HS-27A (cell line): ENCODE data around the gene SERTAD1.

ENCODE experiments used
- DNase-seq: peaks from one replicate; pipeline ENCODE4 v3.0.0-alpha.2; 2012; ENCODE audit warnings: low read depth, missing footprints

The SERTAD1 gene

DNA sequence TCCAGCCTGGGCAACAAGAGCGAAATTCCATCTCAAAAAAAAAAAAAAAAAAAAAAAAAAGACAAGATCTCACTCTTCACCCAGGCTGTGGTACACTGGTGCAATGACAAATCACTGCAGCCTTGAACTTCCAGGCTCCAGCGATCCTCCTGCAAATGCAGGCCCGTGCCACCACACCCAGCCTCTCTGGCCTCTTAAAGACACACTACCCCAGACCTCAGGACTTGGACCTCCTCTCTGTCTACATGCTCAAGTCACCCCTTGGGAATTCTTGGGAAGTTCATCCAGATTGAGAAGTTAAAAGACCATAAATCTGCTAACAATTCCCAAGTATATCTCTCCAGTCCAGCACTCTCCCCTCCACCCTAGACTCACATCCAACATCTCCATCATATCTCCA is 25.2 kb downstream of the SERTAD1 start:
- DNase-seq, result no peak

DNA sequence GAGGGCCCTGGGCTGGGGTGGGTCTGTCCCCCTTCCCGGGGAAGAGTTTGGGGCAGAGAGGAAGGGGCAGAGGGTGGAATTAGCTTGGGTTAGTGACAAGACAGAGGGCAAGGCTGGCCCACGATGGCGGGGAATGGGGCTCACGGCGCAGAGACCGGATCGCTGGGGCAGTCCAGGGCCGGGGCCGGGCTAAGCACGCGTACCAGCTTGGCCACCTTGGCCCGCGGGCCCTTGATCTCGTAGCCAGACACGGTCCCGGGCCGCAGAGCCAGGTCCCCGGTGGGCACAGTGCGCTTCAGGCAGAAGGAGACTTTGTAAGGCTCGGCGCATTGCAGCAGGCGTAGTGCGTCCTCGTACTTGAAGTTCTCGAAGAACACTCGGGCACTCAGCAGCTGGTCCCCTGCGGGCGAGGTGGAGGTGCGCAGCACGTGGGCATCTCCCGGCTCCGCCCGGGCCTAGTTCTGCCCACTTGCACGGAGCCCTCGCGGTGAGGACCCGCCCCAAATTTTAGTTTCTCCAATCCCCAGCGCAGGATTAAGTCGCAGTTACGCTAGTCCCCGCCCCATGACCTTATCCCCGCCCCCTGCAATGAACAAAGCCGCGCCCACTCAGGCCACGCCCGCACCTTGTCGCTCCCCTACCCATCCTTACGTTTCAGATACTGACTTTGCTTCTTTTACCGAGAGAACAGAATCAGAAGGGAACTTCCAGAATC is 27.2 kb downstream of the SERTAD1 start:
- no peak for DNase-seq

DNA sequence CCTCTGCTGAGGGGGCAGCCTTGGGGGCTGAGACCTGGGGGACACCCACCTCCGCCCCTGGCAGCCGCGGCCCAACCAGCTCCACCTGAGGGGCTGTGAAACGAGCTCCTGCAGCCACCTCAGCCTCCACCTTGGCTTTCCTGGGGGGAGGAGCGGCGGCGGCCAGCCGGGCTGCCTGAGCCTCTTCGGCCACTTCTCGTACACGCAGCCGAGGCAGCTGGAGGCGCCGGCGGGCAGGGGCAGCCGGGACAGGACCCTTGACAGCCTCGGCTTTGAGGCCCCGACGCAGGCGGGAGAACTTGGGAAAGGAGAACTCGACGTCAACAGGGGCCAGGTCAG is 28.3 kb downstream of the SERTAD1 start:
- no peak for DNase-seq

DNA sequence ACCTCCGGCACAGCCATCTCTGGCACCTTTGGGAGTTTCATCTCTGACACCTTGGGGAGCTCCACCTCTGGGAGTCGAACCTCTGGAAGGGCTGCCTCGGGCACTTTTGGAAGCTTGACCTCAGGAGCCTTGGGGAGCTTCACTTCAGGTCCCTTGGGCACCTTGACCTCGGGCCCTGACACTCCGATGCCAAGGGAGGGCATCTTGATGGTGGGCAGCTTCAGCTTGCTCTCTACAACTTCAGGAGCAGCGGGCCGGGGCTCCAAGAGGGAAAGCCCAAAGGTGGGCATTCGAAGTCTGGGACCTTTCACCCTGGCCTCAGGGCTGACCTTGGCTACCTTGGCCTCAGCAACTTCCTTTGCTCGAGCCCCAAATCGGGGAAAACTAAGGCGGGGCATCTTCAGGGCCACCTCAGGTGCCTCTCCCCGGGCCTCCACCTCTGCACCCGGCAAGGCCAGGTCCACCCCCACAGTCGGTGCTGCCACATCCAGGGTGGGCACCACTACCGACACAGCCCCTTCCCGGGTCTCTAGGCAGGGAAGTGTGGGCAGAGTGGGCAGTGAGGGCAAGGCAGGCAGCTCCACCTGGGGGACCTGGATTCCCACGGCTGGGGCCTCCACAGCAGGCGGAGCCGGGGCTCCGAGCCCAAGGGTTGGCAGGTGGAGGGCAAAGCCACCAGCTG is 28.8 kb downstream of the SERTAD1 start:
- DNase-seq, result no peak

DNA sequence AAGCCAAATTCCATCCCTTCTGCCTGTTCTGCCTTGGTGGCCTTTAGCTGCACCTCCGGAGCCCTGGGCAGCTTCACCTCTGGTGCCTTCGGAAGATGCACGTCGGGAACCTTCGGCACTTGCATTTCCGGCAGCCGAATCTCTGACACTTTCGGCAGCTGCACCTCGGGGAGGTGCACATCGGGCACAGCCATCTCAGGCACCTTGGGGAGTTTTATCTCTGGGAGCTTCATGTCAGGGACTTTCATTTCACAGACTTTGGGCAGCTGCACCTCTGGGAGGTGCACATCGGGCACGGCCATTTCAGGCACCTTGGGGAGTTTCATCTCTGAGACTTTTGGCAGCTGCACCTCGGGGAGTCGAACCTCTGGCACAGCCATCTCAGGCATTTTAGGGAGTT is 29.8 kb downstream of the SERTAD1 start:
- no peak for DNase-seq

DNA sequence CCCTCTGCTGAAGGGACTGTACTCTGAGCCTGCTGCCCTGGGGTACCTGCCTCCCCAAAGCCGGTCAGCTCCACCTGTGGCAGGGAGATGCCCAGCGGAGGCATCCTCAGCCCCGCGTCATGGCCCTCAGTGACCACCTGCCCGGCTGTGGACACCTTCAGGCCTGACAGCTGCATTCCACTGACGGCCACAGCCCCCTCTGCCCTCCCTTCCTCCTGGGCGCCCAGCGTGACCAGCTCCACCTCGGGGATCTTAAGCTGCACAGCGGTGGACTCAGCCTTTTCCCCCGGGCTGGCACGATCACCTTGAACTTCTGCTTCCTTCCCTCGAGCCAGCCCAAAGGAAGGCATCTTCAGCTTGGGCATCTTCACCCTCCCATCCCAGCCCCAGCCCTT is 31.0 kb downstream of the SERTAD1 start:
- DNase-seq, result no peak

DNA sequence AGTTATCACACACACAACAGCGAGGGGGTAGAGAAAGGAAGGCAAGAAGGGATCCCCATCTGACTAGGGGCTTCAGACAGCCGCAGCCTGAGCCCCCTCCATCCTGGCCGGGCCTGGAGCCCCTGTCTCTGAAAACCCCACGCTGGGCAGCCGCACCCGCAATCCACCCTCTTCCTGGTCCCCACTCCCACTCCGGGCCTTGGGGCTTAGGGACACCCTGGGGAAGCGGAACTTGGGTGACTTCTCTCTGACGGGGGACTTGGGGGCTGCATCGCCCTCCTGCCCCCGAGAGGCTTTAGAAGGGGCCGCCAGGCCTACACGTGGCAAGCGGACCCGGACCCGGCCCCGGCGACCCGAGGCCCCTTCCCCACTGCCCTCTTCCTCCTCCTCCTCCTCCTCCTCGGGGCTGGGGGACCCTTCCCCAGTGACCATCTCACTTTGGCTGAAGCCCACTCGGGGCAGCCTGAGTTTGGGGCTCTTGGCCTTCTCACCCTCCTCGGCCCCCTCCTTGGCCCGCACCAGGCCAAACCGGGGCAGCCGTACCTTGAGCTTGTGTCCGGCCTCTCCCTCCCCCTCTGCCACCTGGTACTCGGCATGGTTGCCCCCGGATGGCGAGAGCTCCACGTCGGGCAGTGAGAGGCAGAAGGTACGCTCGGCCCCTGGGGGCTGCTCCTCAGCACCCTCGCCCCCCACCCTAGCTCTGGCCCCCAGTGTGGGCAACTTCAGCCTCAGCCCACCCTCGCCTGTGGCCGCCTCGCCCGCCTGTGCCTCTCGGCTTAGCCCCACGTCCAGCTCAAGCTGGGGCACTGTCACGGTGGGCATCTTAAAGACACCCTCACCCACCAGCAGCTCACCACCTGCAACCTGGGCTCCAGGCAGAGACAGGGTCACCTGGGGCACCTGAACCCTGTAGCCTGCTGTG is 31.6 kb downstream of the SERTAD1 start:
- no peak for DNase-seq

DNA sequence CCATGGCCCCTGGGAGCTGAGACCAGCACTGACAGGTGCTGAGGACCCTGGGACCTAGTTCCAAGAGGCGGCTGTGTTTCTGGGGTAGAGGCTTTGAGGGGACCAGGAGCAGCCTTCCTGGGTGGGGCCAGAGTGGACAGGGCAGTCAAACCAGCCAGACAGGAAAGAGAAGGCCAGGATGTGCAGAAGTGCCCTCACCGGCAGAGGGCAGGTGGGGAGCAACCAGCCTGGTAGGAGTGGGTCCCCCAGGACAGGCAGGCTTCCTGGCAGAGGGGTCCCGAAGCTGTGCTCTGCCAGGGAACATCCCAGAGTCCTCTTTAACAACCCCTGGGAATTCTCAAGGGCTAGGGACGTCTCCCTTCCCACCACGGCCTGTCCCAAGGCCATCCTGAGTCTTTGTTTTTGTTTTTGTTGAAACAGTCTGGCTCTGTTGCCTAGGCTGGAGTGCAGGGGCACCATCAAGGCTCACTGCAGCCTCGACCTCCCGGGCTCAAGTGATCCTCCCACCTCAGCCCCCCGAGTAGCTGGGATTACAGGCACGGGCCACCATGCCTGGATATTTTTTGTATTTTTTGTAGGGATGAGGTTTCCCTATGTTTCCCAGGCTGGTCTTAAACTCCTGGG is 32.8 kb downstream of the SERTAD1 start:
- no peak for DNase-seq

DNA sequence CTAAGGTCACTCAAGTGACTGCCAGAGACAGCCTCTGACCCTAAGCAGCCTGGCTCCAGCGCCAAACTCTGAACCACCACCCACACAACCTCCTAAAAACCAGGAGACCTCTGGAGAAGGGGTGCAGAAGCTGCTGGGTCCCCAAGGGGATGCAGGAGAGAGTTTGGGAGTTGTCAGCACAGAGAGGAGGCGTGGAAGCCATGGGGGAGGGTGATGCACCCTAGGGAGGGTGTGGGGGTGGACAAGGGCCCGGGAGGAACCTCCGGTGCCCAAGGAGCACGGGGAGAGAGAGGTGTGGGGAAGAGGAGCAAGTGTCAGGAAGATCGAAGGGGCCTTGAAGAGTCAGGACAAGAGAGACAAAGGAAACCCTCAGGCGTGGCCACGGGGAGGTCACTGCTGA is 33.7 kb downstream of the SERTAD1 start:
- DNase-seq, result no peak

DNA sequence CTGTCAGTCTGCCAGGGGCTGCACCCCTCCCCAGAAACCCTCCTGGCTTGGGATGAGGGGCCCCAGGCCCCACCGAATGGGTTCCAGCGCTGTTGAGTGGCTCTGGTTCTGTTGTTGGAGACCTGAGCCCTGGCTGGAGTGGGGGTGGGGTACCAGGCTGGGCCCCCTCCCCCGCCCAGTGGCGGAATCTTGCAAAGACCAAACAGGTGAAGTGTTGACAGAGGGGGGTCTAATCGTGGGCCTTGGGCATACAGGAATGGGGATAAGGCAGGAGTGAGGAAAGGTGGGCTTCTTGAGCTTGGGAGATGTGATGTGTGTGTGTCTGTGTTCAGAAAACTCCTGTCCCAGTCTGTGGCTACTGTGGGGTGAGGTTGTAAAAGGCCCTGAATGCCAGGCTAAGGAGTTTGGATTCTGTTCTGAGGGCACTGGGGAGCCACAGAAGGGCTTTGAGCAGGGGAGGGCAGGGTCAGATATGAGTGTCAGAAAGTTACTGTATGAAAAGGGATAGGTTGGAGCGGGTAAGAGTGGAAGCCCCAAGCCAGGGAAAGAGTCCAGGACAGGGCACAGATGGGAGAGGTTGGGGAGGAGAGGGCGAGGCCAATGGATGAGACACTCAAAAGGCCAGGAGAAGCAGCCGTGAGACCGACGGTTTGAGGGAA is 35.6 kb downstream of the SERTAD1 start, which contains the start of gene HIPK4:
TSS of gene HIPK4 (minus strand) at position 98 of the 659 bp plus-strand sequence. CDS start 279 bp downstream, outside the sequence.
- no peak for DNase-seq

DNA sequence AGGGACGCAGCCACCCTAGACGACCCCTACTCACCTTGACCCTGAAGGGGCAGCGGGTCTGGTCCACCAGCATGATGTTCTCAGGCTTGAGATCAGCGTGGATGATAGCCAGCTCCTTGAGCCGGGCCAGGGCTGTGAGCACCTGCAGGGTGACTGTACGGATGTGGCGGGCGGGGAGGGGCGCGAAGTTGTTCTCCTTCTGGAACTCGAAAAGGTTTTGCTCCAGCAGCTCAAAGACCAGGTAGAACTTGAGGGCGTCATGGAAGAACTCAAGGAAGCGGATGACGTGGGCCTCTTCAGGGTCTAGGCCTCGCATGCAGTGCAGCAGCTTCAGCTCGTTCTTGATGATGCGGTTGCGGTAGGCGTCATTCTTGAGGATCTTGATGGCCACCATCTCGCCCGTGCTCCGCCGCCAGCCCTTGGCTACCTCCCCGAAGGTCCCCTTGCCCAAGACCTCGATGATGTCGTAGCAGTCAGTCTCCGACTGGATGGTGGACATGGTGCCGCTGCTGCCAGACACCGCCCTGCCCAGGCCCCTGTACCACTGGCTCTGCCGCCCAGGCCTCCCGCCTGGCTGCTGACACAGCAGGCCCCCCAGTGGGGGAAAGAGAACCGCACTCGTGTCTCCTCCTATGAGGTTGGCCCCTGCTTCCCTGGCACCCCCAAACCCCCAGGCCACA is 36.2 kb downstream of the SERTAD1 start:
- no peak for DNase-seq

DNA sequence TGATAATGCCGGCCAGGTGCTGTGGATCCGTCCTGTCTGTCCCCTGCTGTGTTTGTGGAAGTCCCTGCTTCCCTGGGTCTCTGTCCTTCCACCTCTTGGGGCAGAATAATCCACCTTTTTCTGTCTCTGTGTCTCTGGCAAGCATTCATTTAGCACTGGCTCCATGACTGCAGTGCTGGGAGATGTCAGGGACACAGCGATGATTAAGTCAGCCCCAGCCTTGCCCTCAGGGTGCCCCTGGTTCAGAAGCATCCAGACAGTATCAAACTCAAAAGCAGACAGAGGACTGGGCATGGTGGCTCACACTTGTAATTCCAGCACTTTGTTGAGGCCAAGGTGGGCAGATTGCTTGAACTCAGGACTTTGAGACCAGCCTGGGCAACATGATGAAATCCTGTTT is 37.3 kb downstream of the SERTAD1 start:
- DNase-seq, result no peak

DNA sequence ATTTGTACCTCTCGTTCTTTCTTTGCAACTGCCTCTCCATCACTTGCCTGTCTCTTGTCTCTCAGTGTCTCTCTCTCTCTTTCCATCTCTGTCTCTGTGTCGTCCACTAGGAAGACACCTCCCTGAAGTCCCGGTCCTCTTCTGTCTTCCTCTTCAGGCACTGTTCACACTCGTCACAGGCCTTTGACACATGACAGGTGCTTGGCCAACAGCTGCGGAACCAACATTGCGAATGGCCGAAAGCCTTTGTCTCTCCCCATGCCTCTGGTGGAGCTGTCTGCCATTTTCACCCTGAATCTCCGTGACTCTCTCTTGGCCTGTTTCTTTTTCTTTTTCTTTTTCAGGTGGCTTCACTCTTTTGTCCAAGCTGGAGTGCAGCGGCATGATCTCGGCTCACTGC is 38.6 kb downstream of the SERTAD1 start:
- no peak for DNase-seq

DNA sequence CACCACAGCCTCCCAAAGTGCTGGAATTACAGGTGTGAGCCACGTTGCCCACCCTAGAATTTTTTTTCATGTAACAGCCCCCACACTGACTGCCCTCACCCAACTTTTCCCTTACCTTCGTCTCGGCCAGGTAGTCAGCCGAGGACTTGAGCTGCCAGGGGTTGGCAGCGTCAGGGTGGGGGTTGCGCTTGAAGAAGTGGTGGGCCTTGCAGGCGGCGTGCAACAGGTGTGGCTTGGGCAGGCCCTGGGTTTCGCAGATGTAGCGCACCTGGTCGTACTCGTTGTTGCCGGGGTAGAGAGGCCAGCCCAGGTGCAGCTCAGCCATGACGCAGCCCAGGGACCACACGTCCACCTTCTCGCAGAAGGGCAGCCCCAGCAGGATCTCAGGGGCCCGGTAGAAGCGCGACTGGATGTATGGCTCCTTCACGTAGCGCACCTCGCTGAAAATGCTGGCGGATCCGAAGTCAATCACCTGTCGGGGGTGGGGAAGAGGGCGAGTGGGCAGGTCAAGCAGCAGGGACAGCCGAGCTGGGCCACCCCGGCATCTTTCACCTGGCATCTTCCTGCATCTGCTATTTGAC is 42.0 kb downstream of the SERTAD1 start:
- no peak for DNase-seq

DNA sequence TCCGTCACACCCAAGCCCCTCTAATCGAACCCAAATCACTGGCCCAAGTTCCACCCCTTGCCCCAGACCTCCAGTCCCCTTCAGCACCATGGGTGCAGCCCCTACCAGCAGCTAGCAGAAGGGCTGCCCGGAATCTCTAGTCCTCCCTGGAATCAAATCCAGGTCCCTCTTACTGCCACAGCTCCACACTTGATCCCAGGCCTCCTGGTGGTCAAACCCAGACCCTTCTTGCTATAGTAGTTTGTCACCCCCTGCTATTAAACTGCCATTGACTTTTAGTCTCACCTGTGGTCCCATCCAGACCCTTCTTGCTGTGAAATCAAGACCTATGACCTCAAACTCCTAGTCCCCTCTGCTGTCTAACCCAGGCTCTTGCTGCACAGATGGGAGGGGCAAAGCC is 44.5 kb downstream of the SERTAD1 start:
- DNase-seq, result no peak

DNA sequence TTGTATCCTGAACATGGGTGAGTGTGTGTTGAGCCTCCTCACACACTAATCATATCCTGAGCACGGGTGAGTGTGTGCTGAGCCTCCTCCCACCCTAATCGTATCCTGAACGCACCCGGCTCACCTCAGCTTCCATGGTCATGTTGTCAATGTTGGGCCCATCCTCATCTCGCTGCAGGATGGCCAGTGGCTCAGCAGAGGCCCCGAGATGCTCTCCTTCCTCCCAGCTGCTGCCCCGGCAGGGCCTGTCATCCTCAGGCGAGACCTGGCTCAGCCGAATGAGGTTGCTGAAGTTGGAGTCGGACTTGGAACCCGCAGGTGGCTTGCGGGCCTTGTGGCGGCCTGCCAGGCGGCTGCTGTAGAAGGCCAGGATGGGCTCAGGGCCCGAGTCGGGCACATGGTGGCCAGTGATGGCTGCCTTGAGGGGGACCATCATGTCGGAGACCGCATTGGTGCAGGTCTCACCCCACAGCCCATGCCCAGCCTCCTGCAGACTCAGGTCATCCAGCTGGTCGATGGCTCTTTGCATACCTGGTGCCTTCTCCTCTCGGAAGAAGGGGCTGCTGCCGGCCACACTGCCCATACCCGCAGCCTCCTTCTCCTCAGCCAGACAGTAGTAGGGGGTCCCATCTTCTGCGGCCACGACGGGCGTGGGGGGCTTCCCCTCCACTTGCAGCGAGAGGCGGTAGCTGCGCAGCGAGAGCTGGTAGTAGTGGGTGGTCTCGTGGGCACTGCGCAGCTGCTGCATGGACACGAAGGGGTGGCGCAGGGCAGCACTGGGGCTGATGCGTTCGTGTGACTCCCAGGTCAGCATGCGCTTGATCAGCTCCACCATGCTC is 45.4 kb downstream of the SERTAD1 start:
- DNase-seq, result no peak

DNA sequence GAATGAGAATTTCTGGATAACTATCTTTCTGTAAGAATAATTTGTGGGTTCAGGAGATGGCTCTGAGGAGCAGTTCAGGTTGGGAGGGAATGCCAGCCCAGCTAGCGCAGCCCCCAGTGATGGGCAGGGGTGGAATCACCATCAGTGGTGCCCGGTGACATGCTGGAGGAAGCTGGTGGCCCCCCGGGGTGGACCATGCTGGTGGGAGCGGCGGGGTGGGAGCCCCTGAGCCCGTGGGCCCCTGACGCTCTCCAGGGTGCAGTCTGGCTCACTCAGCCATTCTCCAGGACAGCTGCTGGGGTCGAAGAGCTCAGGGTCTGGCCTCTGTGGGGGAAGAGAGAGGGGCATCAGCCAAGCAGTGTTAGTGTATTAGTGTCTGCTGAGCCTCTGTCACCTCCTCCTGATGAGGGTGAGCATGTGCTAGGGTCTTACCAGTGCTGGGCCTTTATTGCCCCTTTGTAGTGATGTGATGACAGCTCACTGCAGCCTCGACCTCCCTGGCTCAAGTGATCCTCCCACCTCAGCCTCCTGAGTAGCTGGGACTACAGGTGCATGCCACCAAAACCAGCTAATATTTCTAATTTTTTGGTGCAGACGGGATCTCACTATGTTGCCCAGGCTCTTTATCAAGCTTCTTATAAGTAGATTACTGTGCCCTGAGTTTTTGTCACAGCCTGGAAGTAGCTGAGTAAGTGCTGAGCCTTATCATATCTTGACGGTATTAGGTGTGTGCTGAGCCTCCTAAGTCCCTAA is 46.2 kb downstream of the SERTAD1 start:
- no peak for DNase-seq

DNA sequence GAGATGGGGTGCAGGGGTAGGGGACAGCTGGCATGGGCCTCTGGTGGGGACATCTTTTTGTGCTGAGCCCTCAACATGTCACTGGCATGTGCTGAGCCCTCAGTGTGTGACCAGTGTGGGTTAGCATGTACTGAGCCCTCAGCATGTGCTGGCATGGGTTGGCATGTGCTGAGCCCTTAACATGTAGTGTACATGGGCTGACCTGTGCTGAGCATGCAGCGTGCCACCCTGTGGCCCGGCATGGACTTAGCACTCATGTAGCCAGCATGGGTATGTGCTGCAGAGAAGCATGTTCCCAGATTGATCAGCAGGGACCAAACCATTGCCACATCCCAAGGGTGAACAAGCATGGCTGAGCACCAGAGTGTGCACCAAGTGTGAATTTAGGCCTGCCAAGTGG is 47.3 kb downstream of the SERTAD1 start:
- no peak for DNase-seq

DNA sequence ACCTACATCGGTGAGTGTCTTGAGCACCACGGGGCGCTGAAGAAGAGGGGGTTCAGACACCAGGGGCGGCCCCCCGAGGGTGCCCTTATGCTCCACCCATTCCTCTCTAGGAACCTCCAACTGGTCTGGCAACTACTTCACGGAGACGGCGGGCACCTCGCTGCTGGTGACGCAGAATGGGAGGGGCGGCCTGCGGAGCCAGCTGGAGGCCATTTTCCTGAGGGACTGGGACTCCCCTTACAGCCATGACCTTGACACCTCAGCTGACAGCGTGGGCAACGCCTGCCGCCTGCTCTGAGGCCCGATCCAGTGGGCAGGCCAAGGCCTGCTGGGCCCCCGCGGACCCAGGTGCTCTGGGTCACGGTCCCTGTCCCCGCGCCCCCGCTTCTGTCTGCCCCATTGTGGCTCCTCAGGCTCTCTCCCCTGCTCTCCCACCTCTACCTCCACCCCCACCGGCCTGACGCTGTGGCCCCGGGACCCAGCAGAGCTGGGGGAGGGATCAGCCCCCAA is 47.9 kb downstream of the SERTAD1 start:
- no peak for DNase-seq
